Stomach smooth muscle (tissue), 2 donors: ENCODE measurements around the gene COL5A1.

Source experiments
- H3K27ac ChIP-seq: one replicate; pipeline ENCODE4 v1.7.0; 2013; ENCODE audit warnings: mild to moderate bottlenecking, low read length, inconsistent platforms
- H3K27me3 ChIP-seq, 2 donors: one replicate each; pipeline ENCODE4 v1.7.0; 2013; ENCODE audit warnings: low read length in 2 of 2; ENCODE audit not compliant: insufficient read depth in 2 of 2, control insufficient read depth in 1 of 2
- H3K36me3 ChIP-seq, 2 donors: one replicate each; pipeline ENCODE4 v1.7.0; 2013; ENCODE audit warnings: low read length in 2 of 2; ENCODE audit not compliant: control insufficient read depth in 2 of 2, insufficient read depth in 2 of 2
- H3K4me1 ChIP-seq: one replicate; pipeline ENCODE4 v1.7.0; 2013; ENCODE audit warnings: low read length; ENCODE audit not compliant: control insufficient read depth, insufficient read depth
- H3K4me3 ChIP-seq, 2 donors: one replicate each; pipeline ENCODE4 v1.7.0; 2013; ENCODE audit warnings: low read length in 2 of 2
- H3K9ac ChIP-seq, 2 donors: one replicate each; pipeline ENCODE4 v1.7.0; 2013; ENCODE audit warnings: low read length in 2 of 2, mild to moderate bottlenecking in 1 of 2
- H3K9me3 ChIP-seq, 2 donors: one replicate each; pipeline ENCODE4 v1.7.0; 2013; ENCODE audit warnings: low read length in 2 of 2; ENCODE audit not compliant: control insufficient read depth in 2 of 2
- donor health status: healthy.
- donor health status: Pancreatic carcinoma.

The COL5A1 gene

GRCh38 chr9:134885001-134885678, 243.5 kb downstream of the COL5A1 start:
- H3K9me3 ChIP-seq, result no peaks in the 10 kb centered on the region
- H3K4me3 ChIP-seq, result no peak overlapping the region
- H3K36me3 ChIP-seq, result no peaks in the 10 kb centered on the region
- H3K4me1 ChIP-seq, result peaks cover 3% of the 10 kb centered on the region
- H3K27ac ChIP-seq, result no peak overlapping the region
- H3K27me3 ChIP-seq, result peaks cover 2 to 10% of the 10 kb centered on the region in 2 donors
- H3K9ac ChIP-seq, result no peak overlapping the region

- Histone ChIP-seq H3K4me3 (no peak overlapping the region), H3K27me3 (peaks cover 2 to 9% of the 10 kb centered on the region in 2 donors), H3K9ac (no peak overlapping the region), H3K36me3 (no peaks in the 10 kb centered on the region), H3K9me3 (no peaks in the 10 kb centered on the region), H3K4me1 (no peaks in the 10 kb centered on the region), H3K27ac (no peak overlapping the region)
These were observed 244.2 kb downstream of the COL5A1 start for GRCh38 chr9:134885679-134886412.

- H3K9me3 ChIP-seq, result no peaks in the 10 kb centered on the region
- H3K4me3 ChIP-seq, result no peak overlapping the region
- no peak overlapping the region for H3K9ac ChIP-seq
- no peak overlapping the region for H3K27ac ChIP-seq
- H3K36me3 ChIP-seq, result no peaks in the 10 kb centered on the region
- no peaks in the 10 kb centered on the region for H3K4me1 ChIP-seq
- peaks cover 2 to 7% of the 10 kb centered on the region in 2 donors for H3K27me3 ChIP-seq
These were observed 244.9 kb downstream of the COL5A1 start for GRCh38 chr9:134886413-134886913.

GRCh38 chr9:134887219-134887618, 245.6 kb downstream of the COL5A1 start:
- Histone ChIP-seq H3K36me3 (no peaks in the 10 kb centered on the region), H3K9me3 (no peaks in the 10 kb centered on the region), H3K27me3 (peaks cover 2 to 6% of the 10 kb centered on the region in 2 donors), H3K27ac (no peak overlapping the region), H3K4me3 (no peak overlapping the region), H3K4me1 (no peaks in the 10 kb centered on the region), H3K9ac (no peak overlapping the region)

GRCh38 chr9:134887686-134888602, 246.3 kb downstream of the COL5A1 start:
- Histone ChIP-seq H3K9ac (no peak overlapping the region), H3K9me3 (no peaks in the 10 kb centered on the region), H3K27ac (no peak overlapping the region), H3K27me3 (peaks cover 2 to 6% of the 10 kb centered on the region in 2 donors), H3K4me3 (no peak overlapping the region), H3K36me3 (no peaks in the 10 kb centered on the region), H3K4me1 (no peaks in the 10 kb centered on the region)

GRCh38 chr9:134888603-134889190, 247.1 kb downstream of the COL5A1 start:
- Histone ChIP-seq H3K4me1 (no peaks in the 10 kb centered on the region), H3K36me3 (no peaks in the 10 kb centered on the region), H3K9ac (no peak overlapping the region), H3K4me3 (no peak overlapping the region), H3K27ac (no peak overlapping the region), H3K9me3 (no peaks in the 10 kb centered on the region), H3K27me3 (peaks cover 2 to 4% of the 10 kb centered on the region in 2 donors)

GRCh38 chr9:134889386-134890154, 248.0 kb downstream of the COL5A1 start:
- Histone ChIP-seq H3K36me3 (no peaks in the 10 kb centered on the region), H3K27me3 (peaks cover 2 to 4% of the 10 kb centered on the region in 2 donors), H3K4me1 (no peaks in the 10 kb centered on the region), H3K27ac (no peak overlapping the region), H3K9ac (no peak overlapping the region), H3K4me3 (no peak overlapping the region), H3K9me3 (peaks cover 0 to 1% of the 10 kb centered on the region in 2 donors)

- no peak overlapping the region for H3K27ac ChIP-seq
- no peak overlapping the region for H3K9ac ChIP-seq
- H3K36me3 ChIP-seq, result no peaks in the 10 kb centered on the region
- peaks cover 2 to 4% of the 10 kb centered on the region in 2 donors for H3K27me3 ChIP-seq
- no peak overlapping the region for H3K4me3 ChIP-seq
- peaks cover 0 to 7% of the 10 kb centered on the region in 2 donors for H3K9me3 ChIP-seq
- no peaks in the 10 kb centered on the region for H3K4me1 ChIP-seq
These were observed 248.5 kb downstream of the COL5A1 start for GRCh38 chr9:134890155-134890495.

- H3K27me3 ChIP-seq, result peaks cover 2 to 4% of the 10 kb centered on the region in 2 donors
- H3K9me3 ChIP-seq, result peaks cover 0 to 7% of the 10 kb centered on the region in 2 donors
- no peak overlapping the region for H3K4me3 ChIP-seq
- no peaks in the 10 kb centered on the region for H3K4me1 ChIP-seq
- H3K36me3 ChIP-seq, result no peaks in the 10 kb centered on the region
- no peak overlapping the region for H3K9ac ChIP-seq
- no peak overlapping the region for H3K27ac ChIP-seq
These were observed 249.4 kb downstream of the COL5A1 start for GRCh38 chr9:134891053-134891452.
